Loucy (cell line): Measurements from ENCODE around the gene PRKD2.

ENCODE experiments used
- H2AFZ ChIP-seq: fragments of 200-600 bp; sonication (generic); 2 replicates; pipeline ENCODE4 v1.6.0; 2016; ENCODE audit warnings: antibody characterized with exemption, mild to moderate bottlenecking, low read length, moderate library complexity
- H3F3A ChIP-seq: fragments of 200-600 bp; 2 replicates; pipeline ENCODE4 v1.6.0; 2016; ENCODE audit warnings: antibody characterized with exemption, low read depth, mild to moderate bottlenecking
- H3K27me3 ChIP-seq: fragments of 200-600 bp; sonication (generic); 2 replicates; pipeline ENCODE4 v1.6.1; 2014; ENCODE audit warnings: low read length, mild to moderate bottlenecking; ENCODE audit not compliant: insufficient read depth, poor library complexity, severe bottlenecking
- H3K36me3 ChIP-seq: fragments of 200-600 bp; sonication (generic); 2 replicates; pipeline ENCODE4 v1.6.1; 2016; ENCODE audit warnings: low read length; ENCODE audit not compliant: insufficient read depth
- H3K4me1 ChIP-seq: fragments of 200-600 bp; sonication (generic); 2 replicates; pipeline ENCODE4 v1.5.1; 2014; ENCODE audit warnings: low read length, mild to moderate bottlenecking; ENCODE audit not compliant: insufficient read depth, poor library complexity, severe bottlenecking
- H3K4me2 ChIP-seq: fragments of 200-600 bp; sonication (generic); 2 replicates; pipeline ENCODE4 v1.6.0; 2014; ENCODE audit warnings: antibody characterized with exemption, low read length, low read depth, mild to moderate bottlenecking; ENCODE audit not compliant: poor library complexity, severe bottlenecking
- H3K4me3 ChIP-seq: fragments of 200-600 bp; sonication (generic); 2 replicates; pipeline ENCODE4 v1.5.1; 2014; ENCODE audit warnings: low read length, mild to moderate bottlenecking, mixed read lengths; ENCODE audit not compliant: poor library complexity, severe bottlenecking
- H3K79me2 ChIP-seq: fragments of 200-600 bp; sonication (generic); 2 replicates; pipeline ENCODE4 v1.6.1; 2014; ENCODE audit warnings: low read length; ENCODE audit not compliant: insufficient read depth
- H3K9ac ChIP-seq: fragments of 200-600 bp; sonication (generic); 2 replicates; pipeline ENCODE4 v1.6.0; 2014; ENCODE audit warnings: mild to moderate bottlenecking, low read depth, low read length, moderate library complexity; ENCODE audit not compliant: poor library complexity, severe bottlenecking
- H3K9me2 ChIP-seq: fragments of 200-600 bp; sonication (generic); replicated peaks from 2 replicates; pipeline ENCODE4 v1.6.1; 2016; ENCODE audit warnings: low read depth, low read length, mixed read lengths
- H3K9me3 ChIP-seq: fragments of 200-600 bp; sonication (generic); 2 replicates; pipeline ENCODE4 v1.6.1; 2014; ENCODE audit warnings: mild to moderate bottlenecking, antibody characterized with exemption, low read length, low read depth; ENCODE audit not compliant: insufficient read depth
- H4K20me1 ChIP-seq: fragments of 200-600 bp; sonication (generic); 2 replicates; pipeline ENCODE4 v1.6.0; 2014; ENCODE audit warnings: antibody characterized with exemption, low read length, mild to moderate bottlenecking; ENCODE audit not compliant: insufficient read depth, poor library complexity, severe bottlenecking
- CTCF ChIP-seq: fragments of 200-600 bp; sonication (generic); conservative IDR thresholded peaks from 2 replicates; pipeline ENCODE4 v1.5.1; 2014; ENCODE audit warnings: mild to moderate bottlenecking, antibody characterized with exemption, low read length
- EZH2phosphoT487 ChIP-seq: fragments of 200-600 bp; IDR thresholded peaks from 2 replicates; pipeline ENCODE4 v1.6.1; 2018; ENCODE audit warnings: antibody characterized with exemption, mild to moderate bottlenecking, moderate library complexity, borderline replicate concordance

PRKD2 gene

GRCh38 chr19:46661020-46661731, 55.7 kb downstream of the PRKD2 start, which contains the start of gene DACT3:
Gene DACT3 (minus strand): TSS chr19:46661182. CDS start chr19:46661064, 118 bp downstream.
- Histone ChIP-seq H3K36me3 (no peaks in the 10 kb centered on the region), H3K27me3 (no peaks in the 10 kb centered on the region), H3K79me2 (no peaks in the 10 kb centered on the region), H3F3A (0 out of 2 replicates have a peak, but pooled peaks cover 4% of the 10 kb centered on the region), H2AFZ (peak within 1 kb of the TSS; percentile 76), H3K9me2 (no peaks in the 10 kb centered on the region), H3K4me1 (peaks cover 27% of the 10 kb centered on the region), H3K4me2 (peak within 1 kb of the TSS; percentile 84), H3K9ac (peak within 1 kb of the TSS; percentile 14), H3K4me3 (peak within 1 kb of the TSS; percentile 72), H3K9me3 (no peaks in the 10 kb centered on the region), H4K20me1 (no peaks in the 10 kb centered on the region)
- TF ChIP-seq CTCF (no peak), EZH2phosphoT487 (no peak)

DNA sequence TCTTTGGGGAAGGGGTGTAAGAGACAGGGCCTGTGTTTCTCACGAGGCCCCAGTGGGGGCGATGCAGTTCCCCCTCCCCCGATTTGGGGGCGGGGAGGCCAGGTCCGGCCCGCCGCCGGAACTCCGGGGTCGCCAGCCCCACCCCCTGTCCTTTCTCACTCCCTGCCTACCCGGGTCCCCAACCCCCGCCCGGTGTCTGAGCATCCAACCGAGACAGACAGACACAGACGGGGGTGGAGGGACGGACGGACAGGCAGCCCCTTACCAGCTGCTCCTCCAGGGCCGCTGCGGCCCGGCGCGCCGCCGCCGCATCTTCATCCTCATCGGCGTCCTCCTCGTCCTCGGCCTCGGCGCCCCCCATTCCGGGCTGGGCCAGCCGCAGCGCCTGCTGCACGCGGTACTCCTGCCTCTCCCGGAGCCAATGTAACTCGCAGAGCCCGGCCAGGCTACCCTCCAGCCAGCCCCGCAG, 56.3 kb downstream of the PRKD2 start:
- peak overlapping the region; percentile 78 for H3K4me2 ChIP-seq
- no peaks in the 10 kb centered on the region for H3K9me2 ChIP-seq
- no peak overlapping the region for H3K9ac ChIP-seq
- peaks cover 27% of the 10 kb centered on the region for H3K4me1 ChIP-seq
- H3K79me2 ChIP-seq: no peaks in the 10 kb centered on the region
- H3K27me3 ChIP-seq: no peaks in the 10 kb centered on the region
- no peaks in the 10 kb centered on the region for H3K36me3 ChIP-seq
- no peaks in the 10 kb centered on the region for H4K20me1 ChIP-seq
- TF ChIP-seq EZH2phosphoT487 (no peak), CTCF (peak; percentile 27)
- peak overlapping the region; percentile 72 for H3K4me3 ChIP-seq
- peak overlapping the region; percentile 76; the same call in 1 of the 2 replicates for H2AFZ ChIP-seq
- H3K9me3 ChIP-seq: no peaks in the 10 kb centered on the region
- H3F3A ChIP-seq: 0 out of 2 replicates have a peak, but pooled peaks cover 4% of the 10 kb centered on the region

GRCh38 chr19:46660008-46660517, 56.9 kb downstream of the PRKD2 start:
- Histone ChIP-seq H3K4me3 (peak overlapping the region; percentile 72), H2AFZ (no peak overlapping the region), H3K9me2 (no peaks in the 10 kb centered on the region), H3K9ac (no peak overlapping the region), H4K20me1 (no peaks in the 10 kb centered on the region), H3K27me3 (no peaks in the 10 kb centered on the region), H3K4me1 (peaks cover 27% of the 10 kb centered on the region), H3F3A (0 out of 2 replicates have a peak, but pooled peaks cover 4% of the 10 kb centered on the region), H3K79me2 (no peaks in the 10 kb centered on the region), H3K9me3 (no peaks in the 10 kb centered on the region), H3K4me2 (peak overlapping the region; percentile 78), H3K36me3 (no peaks in the 10 kb centered on the region)
- no peak for TF ChIP-seq EZH2phosphoT487
